ENCODE measurements around the gene ERVH48-1.

DNA sequence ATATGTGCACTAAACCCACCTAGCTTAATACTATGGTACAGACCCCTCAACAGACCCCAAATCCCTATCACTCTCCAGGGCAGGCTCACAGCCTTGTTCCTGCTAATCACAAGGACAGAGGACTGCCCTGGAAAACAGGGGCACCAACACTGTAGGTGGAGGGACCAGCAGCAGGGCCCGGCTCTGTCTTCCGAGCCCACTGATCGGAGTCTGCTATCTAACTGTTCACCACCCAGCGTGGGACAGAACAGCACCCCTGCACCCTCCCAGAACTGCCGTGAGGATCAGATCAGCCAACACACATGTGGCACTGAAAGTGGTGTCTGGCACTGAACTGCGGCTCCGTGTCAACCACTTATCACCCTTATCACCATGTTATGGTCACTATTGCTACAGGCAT is 52.3 kb downstream of the ERVH48-1 start:
- TF ChIP-seq CTCF (IDR thresholded peaks at IDR 0.05): no peak
- TF ChIP-seq POLR2A (IDR thresholded peaks at IDR 0.05): no peak
- TF ChIP-seq EP300 (IDR thresholded peaks at IDR 0.05): no peak
